DMS153 (cell line): ENCODE results near the gene ZBTB9.

ENCODE experiments used
- DNase-seq: peaks from one replicate; lab custom pipeline; 2025; lab: John Stamatoyannopoulos, UW

ZBTB9 gene, protein sequence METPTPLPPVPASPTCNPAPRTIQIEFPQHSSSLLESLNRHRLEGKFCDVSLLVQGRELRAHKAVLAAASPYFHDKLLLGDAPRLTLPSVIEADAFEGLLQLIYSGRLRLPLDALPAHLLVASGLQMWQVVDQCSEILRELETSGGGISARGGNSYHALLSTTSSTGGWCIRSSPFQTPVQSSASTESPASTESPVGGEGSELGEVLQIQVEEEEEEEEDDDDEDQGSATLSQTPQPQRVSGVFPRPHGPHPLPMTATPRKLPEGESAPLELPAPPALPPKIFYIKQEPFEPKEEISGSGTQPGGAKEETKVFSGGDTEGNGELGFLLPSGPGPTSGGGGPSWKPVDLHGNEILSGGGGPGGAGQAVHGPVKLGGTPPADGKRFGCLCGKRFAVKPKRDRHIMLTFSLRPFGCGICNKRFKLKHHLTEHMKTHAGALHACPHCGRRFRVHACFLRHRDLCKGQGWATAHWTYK

DNA sequence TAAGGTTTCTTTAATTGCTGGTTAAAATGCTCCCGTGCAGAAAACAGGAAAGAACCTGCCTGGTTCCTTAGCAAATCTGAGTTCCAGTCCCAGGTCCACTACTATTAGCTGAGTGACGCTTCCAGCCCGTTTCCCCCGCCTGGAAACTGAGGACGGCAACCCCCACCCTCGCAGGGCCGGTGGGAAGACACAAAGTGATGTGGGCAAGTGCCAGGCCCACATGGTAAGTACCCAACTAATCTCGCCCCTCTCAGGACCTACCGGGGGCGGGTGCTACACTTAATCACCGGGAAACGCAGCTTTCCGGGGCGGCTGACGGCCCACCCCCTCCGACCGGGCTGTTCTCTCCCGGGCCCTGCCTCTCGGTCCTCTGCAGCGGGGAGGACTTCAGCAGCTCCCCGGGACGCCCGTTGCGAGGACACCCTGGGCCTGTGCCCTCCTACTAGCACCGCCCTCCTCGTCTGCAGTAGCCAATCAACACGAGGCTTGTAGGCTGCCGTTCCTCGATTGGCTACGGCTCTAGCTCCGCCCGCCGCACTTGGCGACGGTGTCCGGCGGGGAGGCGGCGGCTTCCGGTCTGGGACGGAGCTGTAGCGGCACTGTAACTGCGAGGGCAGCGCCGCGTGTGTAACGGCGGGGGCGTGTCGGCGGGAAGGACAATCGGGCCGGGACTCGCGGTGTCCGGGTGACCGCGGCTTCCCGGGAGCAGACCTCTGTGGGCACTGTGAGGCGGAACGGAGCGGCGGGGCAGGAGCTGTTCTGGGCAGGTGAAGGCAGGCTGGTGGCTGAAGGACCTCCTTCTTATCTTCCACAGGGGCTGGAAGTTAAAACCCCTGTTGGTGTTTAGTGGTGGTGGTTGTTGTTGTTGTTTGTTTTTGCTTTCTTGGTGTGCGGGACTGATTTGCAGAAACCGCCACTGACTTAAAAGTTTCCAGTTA, at the start of gene ZBTB9:
TSS of gene ZBTB9 (plus strand) at position 568 of the 938 bp plus-strand sequence. CDS start 525 bp downstream, outside the sequence.
- DNase-seq, result peak; percentile 94

DNA sequence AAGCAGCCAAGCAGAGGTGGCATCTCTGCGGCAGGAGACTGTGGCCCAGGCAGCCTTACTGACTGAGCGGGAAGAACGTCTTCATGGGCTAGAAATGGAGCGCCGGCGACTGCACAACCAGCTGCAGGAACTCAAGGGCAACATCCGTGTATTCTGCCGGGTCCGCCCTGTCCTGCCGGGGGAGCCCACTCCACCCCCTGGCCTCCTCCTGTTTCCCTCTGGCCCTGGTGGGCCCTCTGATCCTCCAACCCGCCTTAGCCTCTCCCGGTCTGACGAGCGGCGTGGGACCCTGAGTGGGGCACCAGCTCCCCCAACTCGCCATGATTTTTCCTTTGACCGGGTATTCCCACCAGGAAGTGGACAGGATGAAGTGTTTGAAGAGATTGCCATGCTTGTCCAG, 49.5 kb upstream of the ZBTB9 start:
- no peak for DNase-seq

DNA sequence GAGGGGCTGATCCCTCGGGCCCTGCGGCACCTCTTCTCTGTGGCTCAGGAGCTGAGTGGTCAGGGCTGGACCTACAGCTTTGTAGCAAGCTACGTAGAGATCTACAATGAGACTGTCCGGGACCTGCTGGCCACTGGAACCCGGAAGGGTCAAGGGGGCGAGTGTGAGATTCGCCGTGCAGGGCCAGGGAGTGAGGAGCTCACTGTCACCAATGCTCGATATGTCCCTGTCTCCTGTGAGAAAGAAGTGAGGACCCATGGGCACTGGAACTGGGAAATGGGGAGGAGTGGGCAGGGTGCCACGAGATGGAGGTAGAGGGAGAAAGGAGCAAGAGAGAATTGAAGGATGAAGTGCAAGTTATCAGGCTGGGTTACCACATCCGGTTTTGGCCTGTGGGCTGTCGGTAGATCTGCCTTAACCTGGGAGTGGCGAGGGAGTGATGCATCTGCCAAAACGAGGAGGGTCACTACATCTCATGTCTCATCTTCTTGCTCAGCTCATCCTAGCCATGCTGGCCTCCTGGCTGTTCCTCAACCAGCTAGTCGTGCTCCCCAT, 48.9 kb upstream of the ZBTB9 start:
- no peak for DNase-seq

DNA sequence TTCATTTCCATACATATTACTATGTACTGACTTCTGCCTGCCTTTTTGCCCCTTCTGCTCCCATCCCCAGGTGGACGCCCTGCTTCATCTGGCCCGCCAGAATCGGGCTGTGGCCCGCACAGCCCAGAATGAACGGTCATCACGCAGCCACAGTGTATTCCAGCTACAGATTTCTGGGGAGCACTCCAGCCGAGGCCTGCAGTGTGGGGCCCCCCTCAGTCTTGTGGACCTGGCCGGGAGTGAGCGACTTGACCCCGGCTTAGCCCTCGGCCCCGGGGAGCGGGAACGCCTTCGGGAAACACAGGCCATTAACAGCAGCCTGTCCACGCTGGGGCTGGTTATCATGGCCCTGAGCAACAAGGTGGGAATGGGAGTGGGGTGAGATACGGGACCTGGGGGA, 48.2 kb upstream of the ZBTB9 start:
- DNase-seq, result no peak

DNA sequence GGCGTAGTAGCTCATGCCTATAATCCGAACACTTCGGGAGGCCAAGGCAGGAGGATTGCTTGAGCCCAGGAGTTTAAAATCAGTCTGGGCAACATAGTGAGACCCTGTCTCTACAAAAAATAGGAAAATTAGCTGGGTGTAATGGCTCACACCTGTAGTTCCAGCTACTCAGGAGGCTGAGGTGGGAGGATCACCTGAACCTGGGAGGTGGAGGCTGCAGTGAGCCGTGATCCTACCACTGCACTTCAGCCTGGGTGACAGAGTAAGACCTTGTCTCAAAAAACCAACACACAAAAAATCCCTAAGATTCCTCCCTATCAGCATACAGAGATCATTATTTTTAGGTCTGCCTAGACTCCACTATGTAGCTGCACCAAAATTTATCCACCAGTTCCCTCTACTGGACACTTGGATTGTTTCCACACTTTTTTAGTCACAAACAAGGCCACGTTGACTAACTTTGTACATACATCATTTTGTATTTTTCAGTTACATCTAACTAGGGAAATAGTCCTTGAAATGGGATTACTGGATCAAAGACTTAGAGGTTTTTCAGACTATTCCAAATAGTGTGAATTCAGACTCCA, 47.2 kb upstream of the ZBTB9 start:
- DNase-seq, result no peak

DNA sequence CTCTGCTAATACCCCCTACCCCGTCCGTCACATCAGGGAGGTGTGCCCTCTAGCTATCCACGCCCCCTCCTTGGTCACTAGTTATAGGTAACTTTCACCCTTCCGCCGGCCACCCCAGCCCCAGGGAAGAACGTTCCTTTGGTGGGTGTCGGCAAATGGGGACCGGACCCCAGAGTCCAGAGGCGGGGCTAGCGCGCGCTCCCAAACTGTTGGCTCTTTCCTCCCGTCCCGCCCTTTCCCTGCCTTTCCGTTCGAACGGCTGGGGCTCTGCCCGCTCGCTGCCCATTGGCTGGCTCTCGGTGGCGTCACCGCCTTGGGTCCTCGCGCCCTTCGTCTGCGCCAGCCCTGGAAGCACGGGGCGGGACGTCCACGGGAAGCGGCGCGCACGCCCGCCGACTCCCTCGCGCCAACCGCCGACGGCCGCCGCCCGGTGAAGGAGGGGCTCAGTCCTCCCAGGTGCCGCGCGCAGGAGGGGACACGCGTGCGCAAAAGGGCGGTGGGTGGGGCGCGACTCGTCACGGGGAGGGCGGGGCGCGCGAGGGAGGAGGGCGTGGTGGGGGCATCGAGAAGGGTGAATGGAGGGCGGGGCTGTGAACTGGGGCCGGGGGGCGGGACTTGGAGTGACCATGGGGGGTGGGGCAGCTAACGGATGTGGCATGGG, 44.2 kb upstream of the ZBTB9 start:
- DNase-seq, result peak; percentile 96

DNA sequence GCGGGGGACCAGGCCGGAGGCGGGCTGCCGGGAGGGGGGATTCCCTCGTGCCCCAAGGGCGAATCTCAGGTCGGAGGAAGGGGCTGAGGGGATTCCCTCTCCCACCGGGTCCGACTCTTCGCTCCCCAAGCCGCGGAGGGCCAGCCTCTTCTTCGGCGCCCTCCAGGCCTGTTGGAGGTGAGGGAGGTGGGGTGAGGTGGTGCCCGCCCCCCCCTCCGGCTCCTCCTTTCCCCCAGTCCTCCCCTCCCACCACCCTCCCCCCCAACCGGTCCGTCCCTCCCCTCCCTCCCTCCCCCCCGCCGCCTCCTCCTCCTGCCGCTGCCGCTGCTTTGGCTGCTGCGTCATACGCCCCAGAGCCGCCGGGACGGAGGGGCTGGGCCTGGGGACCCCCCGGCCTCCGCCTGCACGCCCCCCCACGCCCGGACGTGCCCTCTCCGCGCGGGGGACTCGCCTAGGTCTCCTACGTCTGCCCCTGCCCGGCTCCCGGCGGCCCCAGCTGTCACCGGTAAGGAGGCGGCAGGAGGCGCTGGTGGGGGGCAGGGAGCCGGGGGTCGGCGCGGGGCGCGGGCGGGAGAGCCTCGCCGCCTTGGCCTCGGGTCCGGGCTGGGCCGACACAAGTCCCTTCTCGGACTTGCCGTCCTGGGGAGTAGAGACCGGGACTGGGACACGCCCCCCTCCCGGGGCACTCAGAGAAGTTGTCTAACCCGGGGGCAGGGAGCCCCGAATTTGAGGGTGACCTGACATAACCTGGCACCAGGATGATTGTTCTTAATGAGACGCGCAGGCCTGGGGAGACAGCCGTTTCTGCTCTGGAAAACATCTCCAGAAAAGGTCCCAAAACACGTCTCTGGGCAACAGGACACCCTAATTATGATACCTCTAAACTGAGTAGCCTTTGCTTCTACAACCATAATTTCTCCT, 43.4 kb upstream of the ZBTB9 start, which contains the start of gene PHF1:
TSS of gene PHF1 (plus strand) at position 304 of the 921 bp plus-strand sequence. CDS start 1,250 bp downstream, outside the sequence.
- no peak for DNase-seq

DNA sequence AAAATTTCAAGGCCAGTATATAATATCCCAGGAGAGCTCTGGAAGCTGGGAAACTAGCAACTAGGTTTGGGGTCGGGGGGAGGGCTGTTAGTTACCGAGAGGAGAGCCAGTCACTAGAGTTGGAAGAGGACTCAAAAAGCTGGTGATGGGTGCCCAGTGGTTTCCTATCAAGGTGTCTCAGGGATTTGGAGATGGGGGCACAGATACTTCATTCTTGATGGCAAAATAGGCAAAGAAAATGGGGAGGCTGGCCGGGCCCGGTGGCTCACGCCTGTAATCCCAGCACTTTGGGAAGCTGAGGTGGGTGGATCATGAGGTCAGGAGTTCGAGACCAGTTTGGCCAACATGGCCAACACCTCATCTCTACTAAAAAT, 42.8 kb upstream of the ZBTB9 start:
- no peak for DNase-seq

DNA sequence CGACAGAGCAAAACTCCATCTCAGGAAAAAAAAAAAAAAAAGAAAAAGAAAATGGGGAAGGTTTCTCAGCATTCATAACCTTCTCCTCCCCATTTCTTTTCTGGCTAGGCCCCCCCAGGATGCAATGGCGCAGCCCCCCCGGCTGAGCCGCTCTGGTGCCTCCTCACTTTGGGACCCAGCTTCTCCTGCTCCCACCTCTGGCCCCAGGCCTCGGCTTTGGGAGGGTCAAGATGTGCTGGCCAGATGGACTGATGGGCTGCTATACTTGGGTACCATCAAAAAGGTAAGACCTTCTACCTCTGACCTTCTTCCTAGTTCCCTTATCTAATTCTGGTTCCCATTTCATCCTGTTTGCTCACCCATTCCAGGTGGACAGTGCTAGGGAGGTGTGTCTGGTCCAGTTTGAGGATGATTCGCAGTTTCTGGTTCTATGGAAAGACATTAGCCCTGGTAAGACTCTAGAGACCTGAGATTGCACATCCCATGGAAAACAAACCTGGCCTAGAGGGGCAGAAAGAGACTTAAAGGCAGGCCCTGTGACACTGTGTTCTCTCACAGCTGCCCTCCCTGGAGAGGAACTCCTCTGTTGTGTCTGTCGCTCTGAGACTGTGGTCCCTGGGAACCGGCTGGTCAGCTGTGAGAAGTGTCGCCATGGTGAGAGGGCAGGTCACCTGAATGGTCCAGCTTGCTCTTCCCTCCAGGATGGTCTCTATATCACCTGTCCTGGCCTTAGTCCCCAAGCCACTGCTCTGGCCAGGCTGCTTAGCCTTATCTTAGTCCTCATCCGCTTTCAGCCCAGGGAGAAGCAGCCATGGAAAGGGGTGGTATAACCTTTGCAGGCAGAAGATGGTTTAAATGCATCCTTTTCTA, 42.0 kb upstream of the ZBTB9 start:
- DNase-seq, result no peak

DNA sequence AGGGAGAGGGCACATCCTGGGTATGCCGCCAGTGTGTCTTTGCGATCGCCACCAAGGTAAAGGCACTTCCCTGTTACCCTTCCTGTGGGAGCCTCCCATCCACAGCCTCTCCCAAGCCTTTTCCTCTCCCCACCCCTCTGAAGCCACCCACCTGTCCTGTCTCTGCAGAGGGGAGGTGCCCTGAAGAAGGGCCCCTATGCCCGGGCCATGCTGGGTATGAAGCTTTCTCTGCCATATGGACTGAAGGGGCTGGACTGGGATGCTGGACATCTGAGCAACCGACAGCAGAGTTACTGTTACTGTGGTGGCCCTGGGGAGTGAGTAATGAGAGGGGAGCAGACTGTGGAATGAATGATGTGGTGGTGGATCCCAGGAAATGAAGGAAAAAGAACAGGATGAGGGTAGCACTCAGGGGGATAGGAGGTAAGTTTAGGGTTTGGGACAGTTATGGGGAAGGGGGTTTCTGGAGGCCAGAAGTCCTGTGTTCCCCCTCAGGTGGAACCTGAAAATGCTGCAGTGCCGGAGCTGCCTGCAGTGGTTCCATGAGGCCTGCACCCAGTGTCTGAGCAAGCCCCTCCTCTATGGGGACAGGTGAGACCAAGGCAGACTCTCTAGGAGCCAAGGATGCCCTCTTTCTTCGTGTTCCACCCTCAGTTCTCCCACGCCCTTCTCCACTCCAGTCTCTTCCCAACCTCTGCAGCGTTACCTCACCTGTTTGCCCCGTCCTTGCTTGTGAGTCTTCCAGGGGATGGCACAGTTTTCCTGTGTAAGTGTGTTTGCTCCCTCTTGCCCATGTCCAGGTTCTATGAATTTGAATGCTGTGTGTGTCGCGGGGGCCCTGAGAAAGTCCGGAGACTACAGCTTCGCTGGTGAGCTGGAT, 40.9 kb upstream of the ZBTB9 start:
- DNase-seq, result no peak

DNA sequence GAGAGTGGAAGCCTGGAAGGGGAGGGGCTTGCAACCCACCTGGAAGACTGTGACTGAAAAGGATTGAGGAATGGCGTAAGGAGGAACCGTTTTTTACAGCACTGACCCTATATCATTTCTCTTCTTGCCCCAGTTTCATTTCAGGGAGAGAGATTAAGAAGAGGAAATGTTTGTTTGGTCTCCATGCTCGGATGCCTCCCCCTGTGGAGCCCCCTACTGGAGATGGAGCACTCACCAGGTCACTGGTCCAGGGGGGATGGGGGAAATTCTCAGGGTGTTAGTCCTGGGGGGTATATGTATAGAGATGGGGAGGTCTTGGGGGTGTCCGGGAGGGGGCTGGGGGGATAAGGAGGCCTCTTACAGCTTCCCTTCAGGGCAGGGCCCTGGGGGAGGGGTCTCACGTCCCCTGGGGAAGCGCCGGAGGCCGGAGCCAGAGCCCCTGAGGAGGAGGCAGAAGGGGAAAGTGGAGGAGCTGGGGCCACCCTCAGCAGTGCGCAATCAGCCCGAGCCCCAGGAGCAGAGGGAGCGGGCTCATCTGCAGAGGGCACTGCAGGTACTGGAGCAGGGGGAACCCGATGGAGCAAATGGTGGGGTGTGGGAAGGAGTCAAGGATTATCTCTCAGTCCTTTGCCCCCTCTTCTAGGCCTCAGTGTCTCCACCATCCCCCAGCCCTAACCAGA, 39.6 kb upstream of the ZBTB9 start:
- no peak for DNase-seq

DNA sequence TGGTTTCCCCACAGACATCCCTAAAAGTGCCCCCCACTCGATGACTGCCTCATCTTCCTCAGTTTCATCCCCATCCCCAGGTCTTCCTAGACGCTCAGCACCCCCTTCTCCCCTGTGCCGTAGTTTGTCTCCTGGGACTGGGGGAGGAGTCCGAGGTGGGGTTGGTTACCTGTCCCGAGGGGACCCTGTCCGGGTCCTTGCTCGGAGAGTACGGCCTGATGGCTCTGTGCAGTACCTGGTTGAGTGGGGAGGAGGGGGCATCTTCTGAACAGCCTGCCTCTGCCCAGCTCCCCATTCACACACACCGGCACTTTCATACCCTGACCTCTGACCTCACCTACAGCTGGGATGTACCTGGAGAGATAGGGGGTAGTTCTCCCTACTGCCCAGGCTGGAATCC, 38.5 kb upstream of the ZBTB9 start:
- DNase-seq, result no peak

DNA sequence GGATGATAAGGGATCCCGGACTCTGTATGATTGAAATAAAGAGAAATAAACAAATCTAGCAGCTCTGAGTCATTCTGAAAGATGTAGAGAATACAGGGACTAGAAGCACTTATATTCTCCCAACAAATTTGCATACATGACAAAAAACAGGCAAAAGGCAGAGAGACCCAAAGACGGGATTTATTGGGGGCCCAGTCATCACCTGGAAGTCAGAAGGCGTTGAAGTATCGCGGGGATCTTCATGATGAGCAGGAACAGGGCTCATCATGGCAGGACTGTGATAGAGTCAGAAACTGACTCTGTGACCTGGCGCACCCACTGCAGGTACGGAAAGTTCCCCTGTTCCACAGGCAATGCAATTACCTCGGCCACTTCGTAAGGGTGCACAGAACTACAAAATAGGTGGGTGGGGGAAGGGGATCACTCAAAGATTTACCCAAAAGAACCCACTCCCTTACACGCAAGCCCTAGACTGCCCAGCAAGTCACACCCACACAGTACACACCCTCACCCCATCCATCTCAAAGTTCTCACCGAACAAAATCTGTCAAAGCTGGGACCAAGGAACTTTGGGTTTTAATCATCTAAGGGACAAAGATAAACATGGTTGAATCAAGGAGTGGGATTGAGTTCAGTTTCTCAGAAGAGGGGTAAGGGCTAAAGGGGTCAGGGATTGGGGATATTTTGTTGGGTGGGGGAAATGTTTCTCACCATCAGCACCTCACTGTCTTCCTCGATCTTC, 37.8 kb upstream of the ZBTB9 start:
- DNase-seq, result no peak

DNA sequence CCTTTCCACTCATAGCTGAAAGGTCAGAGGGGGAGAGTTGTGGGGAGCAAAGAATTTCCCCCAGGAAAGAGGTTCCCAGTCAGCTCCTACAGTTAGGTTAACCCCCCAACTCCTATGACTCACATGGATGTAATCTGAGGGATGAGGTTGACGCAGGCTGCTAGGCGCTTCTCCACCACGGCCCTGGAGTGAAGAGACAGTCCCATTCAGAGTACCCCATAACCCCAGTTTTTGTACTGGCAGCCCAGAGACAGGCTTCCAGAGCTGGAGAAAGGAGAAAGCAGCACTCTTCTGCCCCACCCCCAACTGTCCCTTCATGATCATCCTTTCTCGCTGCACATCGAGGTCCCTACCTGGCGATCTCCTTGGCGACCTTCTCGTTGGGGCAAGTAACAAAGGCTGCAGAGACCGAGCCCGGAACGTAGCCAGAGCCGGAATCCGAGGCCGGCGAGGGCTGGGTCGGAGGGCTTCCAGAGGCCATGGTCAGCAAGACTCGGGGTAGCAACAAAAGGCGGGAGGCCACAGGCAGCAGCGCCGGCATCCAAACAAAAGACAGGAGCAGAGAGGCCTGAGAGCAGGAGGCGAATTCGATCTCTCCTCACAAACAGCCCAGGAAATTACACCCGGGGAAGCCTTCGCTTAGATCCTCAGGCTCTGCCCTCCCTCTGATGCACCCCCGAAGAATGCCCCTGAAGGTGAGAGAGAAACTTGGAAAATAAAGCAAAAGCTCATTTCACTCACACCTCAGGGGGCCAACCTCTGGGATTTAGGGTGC, 37.1 kb upstream of the ZBTB9 start:
- DNase-seq, result no peak

DNA sequence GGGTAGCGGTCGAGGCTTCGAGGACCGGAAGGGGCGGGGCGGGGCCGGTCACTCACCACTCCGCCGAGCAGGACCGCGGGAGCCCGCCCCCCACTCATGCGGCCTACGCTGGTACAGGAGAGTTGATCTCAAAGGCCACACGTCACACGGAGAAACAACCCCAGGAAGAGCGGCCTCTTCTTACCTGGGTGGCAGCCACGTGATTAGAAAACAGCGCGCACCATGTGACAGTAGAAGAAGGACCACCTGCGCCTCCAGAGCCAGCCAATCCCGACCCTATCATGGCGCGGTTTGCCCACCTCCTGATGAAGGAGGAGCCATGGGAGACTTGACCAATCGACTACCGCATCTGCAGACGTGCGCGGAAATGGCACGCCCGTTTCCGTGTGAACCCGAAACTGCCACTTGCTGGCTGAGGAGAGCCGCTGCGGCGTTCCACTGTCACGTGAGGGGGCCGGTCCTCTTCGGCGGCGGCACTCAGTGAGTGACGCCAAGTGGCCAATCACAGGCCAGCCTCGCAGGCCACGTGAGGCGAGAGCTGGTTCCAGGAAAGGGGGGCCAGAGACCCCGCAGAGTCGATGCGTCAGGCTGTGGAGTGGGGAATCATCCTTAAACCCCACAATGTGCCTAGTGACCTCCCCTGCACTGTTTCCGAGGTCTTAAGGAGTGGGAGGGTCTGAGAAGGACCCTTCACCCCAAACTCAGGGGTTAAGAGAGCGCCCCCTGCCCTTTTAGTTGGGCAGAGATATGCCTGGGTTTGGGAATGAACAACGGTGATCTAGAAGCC, 36.3 kb upstream of the ZBTB9 start, which contains the start of gene CUTA:
TSS of gene CUTA (minus strand) at position 205 of the 787 bp plus-strand sequence. CDS start at position 98, 107 bp downstream.
- peak; percentile 100 for DNase-seq
